HEK293 (cell line): ENCODE measurements around the gene SORL1-AS1.

Experiments
- CTCF ChIA-PET: fragments of 350-600 bp; formaldehyde crosslinking; extraction: SDS; loops from one replicate; lab custom pipeline; 2021; ENCODE audit warnings: antibody characterized with exemption; lab: Yijun Ruan, JAX
- POLR2A ChIA-PET: fragments of 300-600 bp; formaldehyde crosslinking; extraction: SDS; loops from one replicate; lab custom pipeline; 2020; ENCODE audit warnings: antibody characterized with exemption, inconsistent platforms; lab: Yijun Ruan, JAX
- H3K27ac ChIP-seq: fragments of 200-500 bp; sonication (Bioruptor generic); 2 replicates; pipeline ENCODE4 v1.5.1; 2014; ENCODE audit warnings: low read depth, low read length, control low read depth, inconsistent platforms; ENCODE audit errors: extremely low read depth
- H3K36me3 ChIP-seq, 2 experiments: fragments of 200-500 bp in 1 of 2; sonication (Bioruptor generic) in 1 of 2; 1 replicate in 1 of 2; 2 replicates in 1 of 2; pipeline ENCODE4 v1.5.1; 2014 to 2017; ENCODE audit warnings: inconsistent platforms in 2 of 2, low read length in 2 of 2; ENCODE audit not compliant: control insufficient read depth in 2 of 2, insufficient read depth in 1 of 2
- H3K4me1 ChIP-seq: fragments of 200-500 bp; sonication (Bioruptor generic); 2 replicates; pipeline ENCODE4 v1.5.1; 2014; ENCODE audit warnings: mild to moderate bottlenecking, low read length, inconsistent platforms; ENCODE audit not compliant: control insufficient read depth, insufficient read depth
- H3K4me3 ChIP-seq: 2 replicates; pipeline ENCODE4 v1.5.1; 2011; ENCODE audit warnings: low read depth, mild to moderate bottlenecking, control low read depth, low read length, moderate library complexity
- H3K9me3 ChIP-seq: fragments of 200-500 bp; sonication (Bioruptor generic); 2 replicates; pipeline ENCODE4 v1.5.1; 2014; ENCODE audit warnings: low read depth, low read length, inconsistent platforms; ENCODE audit not compliant: control insufficient read depth, insufficient read depth
- GLIS1 ChIP-seq: fragments of 450-650 bp; formaldehyde crosslinking; IDR thresholded peaks from 2 replicates; pipeline ENCODE4 v1.5.1; 2016; ENCODE audit warnings: missing biosample characterization, missing genetic modification characterization
- KLF10 ChIP-seq: fragments of 450-650 bp; IDR thresholded peaks from 2 replicates; pipeline ENCODE4 v1.5.1; 2018; ENCODE audit warnings: missing biosample characterization, mild to moderate bottlenecking, missing genetic modification characterization
- KLF17 ChIP-seq: fragments of 450-650 bp; formaldehyde crosslinking; IDR thresholded peaks from 2 replicates; pipeline ENCODE4 v1.5.1; 2016; ENCODE audit warnings: missing biosample characterization, missing genetic modification characterization
- PRDM2 ChIP-seq: fragments of 450-650 bp; formaldehyde crosslinking; IDR thresholded peaks from 2 replicates; pipeline ENCODE4 v1.5.1; 2016; ENCODE audit warnings: missing biosample characterization, missing genetic modification characterization, borderline replicate concordance
- SETDB1 ChIP-seq: IDR thresholded peaks from one replicate; pipeline ENCODE4 v1.6.1; 2017; ENCODE audit warnings: mild to moderate bottlenecking, low read length, moderate library complexity, mixed read lengths; ENCODE audit not compliant: insufficient read length
- WT1 ChIP-seq: fragments of 450-650 bp; formaldehyde crosslinking; IDR thresholded peaks from 2 replicates; pipeline ENCODE4 v1.5.1; 2016; ENCODE audit warnings: missing biosample characterization, missing genetic modification characterization
- ZBTB49 ChIP-seq: fragments of 450-650 bp; formaldehyde crosslinking; IDR thresholded peaks from 2 replicates; pipeline ENCODE4 v1.5.1; 2016; ENCODE audit warnings: missing biosample characterization, missing genetic modification characterization, low read depth
- ZNF140 ChIP-seq: fragments of 450-650 bp; formaldehyde crosslinking; IDR thresholded peaks from 2 replicates; pipeline ENCODE4 v1.5.1; 2016; ENCODE audit warnings: missing biosample characterization, missing genetic modification characterization
- ZNF2 ChIP-seq: fragments of 450-650 bp; formaldehyde crosslinking; IDR thresholded peaks from 2 replicates; pipeline ENCODE4 v1.5.1; 2016; ENCODE audit warnings: missing biosample characterization, missing genetic modification characterization
- ZNF311 ChIP-seq: fragments of 450-650 bp; formaldehyde crosslinking; IDR thresholded peaks from 2 replicates; pipeline ENCODE4 v1.5.1; 2017; ENCODE audit warnings: missing biosample characterization, missing genetic modification characterization, borderline replicate concordance
- ZNF416 ChIP-seq: fragments of 450-650 bp; formaldehyde crosslinking; IDR thresholded peaks from 2 replicates; pipeline ENCODE4 v1.5.1; 2016; ENCODE audit warnings: missing biosample characterization, missing genetic modification characterization
- ZNF596 ChIP-seq: fragments of 450-650 bp; IDR thresholded peaks from 2 replicates; pipeline ENCODE4 v1.5.0; 2018; ENCODE audit warnings: missing biosample characterization, mild to moderate bottlenecking, missing genetic modification characterization, moderate library complexity
- ZNF624 ChIP-seq: fragments of 450-650 bp; formaldehyde crosslinking; IDR thresholded peaks from 2 replicates; pipeline ENCODE4 v1.5.1; 2017; ENCODE audit warnings: missing biosample characterization, missing genetic modification characterization
- ZNF654 ChIP-seq: fragments of 450-650 bp; formaldehyde crosslinking; IDR thresholded peaks from 2 replicates; pipeline ENCODE4 v1.5.1; 2016; ENCODE audit warnings: low read depth, missing biosample characterization, missing genetic modification characterization
- ZNF707 ChIP-seq: fragments of 450-650 bp; formaldehyde crosslinking; IDR thresholded peaks from 2 replicates; pipeline ENCODE4 v1.5.1; 2016; ENCODE audit warnings: missing biosample characterization, missing genetic modification characterization
- ZXDB ChIP-seq: fragments of 450-650 bp; formaldehyde crosslinking; IDR thresholded peaks from 2 replicates; pipeline ENCODE4 v1.5.1; 2016; ENCODE audit warnings: missing biosample characterization, missing genetic modification characterization
- TF ChIP-seq, protein P1 (sequence below): fragments of 450-650 bp; formaldehyde crosslinking; conservative IDR thresholded peaks from 2 replicates; pipeline ENCODE4 v1.5.1; 2016; ENCODE audit warnings: low read depth, missing biosample characterization, missing genetic modification characterization
- TF ChIP-seq, protein P2 (sequence below): fragments of 450-650 bp; formaldehyde crosslinking; IDR thresholded peaks from 2 replicates; pipeline ENCODE4; 2016; ENCODE audit warnings: missing biosample characterization, missing genetic modification characterization
- TF ChIP-seq, protein P3 (sequence below): fragments of 450-650 bp; formaldehyde crosslinking; IDR thresholded peaks from 2 replicates; pipeline ENCODE4 v1.5.1; 2016; ENCODE audit warnings: missing biosample characterization, missing genetic modification characterization

Gene SORL1-AS1

GRCh38 chr11:121405646-121406045 lies 47.1 kb downstream of the SORL1-AS1 start:
- CTCF ChIA-PET: interaction anchor here (0.7 to 2.0 kb wide), 3 partner anchors 13 to 43 kb away, joined by 4 to 5 read pairs (median 5); no protein-coding TSS in a partner anchor
- no peaks in the 10 kb centered on the region for H3K4me1 ChIP-seq
- H3K36me3 ChIP-seq: no peaks in the 10 kb centered on the region
- H3K27ac ChIP-seq: no peak overlapping the region
- no peak for TF ChIP-seq ZNF654 (tag by site-specific recombination)
- TF ChIP-seq ZNF140 (tag by site-specific recombination): no peak
- TF ChIP-seq ZNF596 (tag by site-specific recombination): no peak
- TF ChIP-seq SETDB1: no peak
- TF ChIP-seq, protein P1, sequence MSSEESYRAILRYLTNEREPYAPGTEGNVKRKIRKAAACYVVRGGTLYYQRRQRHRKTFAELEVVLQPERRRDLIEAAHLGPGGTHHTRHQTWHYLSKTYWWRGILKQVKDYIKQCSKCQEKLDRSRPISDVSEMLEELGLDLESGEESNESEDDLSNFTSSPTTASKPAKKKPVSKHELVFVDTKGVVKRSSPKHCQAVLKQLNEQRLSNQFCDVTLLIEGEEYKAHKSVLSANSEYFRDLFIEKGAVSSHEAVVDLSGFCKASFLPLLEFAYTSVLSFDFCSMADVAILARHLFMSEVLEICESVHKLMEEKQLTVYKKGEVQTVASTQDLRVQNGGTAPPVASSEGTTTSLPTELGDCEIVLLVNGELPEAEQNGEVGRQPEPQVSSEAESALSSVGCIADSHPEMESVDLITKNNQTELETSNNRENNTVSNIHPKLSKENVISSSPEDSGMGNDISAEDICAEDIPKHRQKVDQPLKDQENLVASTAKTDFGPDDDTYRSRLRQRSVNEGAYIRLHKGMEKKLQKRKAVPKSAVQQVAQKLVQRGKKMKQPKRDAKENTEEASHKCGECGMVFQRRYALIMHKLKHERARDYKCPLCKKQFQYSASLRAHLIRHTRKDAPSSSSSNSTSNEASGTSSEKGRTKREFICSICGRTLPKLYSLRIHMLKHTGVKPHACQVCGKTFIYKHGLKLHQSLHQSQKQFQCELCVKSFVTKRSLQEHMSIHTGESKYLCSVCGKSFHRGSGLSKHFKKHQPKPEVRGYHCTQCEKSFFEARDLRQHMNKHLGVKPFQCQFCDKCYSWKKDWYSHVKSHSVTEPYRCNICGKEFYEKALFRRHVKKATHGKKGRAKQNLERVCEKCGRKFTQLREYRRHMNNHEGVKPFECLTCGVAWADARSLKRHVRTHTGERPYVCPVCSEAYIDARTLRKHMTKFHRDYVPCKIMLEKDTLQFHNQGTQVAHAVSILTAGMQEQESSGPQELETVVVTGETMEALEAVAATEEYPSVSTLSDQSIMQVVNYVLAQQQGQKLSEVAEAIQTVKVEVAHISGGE (tag by site-specific recombination): no peak
- no peak for TF ChIP-seq ZNF2 (tag by site-specific recombination)
- TF ChIP-seq, protein P2, sequence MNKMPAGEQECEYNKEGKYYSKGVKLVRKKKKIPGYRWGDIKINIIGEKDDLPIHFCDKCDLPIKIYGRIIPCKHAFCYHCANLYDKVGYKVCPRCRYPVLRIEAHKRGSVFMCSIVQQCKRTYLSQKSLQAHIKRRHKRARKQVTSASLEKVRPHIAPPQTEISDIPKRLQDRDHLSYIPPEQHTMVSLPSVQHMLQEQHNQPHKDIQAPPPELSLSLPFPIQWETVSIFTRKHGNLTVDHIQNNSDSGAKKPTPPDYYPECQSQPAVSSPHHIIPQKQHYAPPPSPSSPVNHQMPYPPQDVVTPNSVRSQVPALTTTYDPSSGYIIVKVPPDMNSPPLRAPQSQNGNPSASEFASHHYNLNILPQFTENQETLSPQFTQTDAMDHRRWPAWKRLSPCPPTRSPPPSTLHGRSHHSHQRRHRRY: no peak
- no peak for TF ChIP-seq ZXDB (tag by site-specific recombination)
- TF ChIP-seq ZNF416 (tag by site-specific recombination): no peak
- TF ChIP-seq, protein P3, sequence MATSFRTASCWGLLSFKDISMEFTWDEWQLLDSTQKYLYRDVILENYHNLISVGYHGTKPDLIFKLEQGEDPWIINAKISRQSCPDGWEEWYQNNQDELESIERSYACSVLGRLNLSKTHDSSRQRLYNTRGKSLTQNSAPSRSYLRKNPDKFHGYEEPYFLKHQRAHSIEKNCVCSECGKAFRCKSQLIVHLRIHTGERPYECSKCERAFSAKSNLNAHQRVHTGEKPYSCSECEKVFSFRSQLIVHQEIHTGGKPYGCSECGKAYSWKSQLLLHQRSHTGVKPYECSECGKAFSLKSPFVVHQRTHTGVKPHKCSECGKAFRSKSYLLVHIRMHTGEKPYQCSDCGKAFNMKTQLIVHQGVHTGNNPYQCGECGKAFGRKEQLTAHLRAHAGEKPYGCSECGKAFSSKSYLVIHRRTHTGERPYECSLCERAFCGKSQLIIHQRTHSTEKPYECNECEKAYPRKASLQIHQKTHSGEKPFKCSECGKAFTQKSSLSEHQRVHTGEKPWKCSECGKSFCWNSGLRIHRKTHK (tag by site-specific recombination): no peak
- no peak for TF ChIP-seq PRDM2 (tag by site-specific recombination)
- no peak for TF ChIP-seq ZBTB49
- no peak for TF ChIP-seq KLF10 (tag by site-specific recombination)
- TF ChIP-seq KLF17 (tag by site-specific recombination): no peak
- TF ChIP-seq GLIS1 (tag by site-specific recombination): no peak
- TF ChIP-seq WT1 (tag by site-specific recombination): no peak
- TF ChIP-seq ZNF624: no peak
- no peak for TF ChIP-seq ZNF311 (tag by site-specific recombination)
- TF ChIP-seq ZNF707: no peak
- POLR2A ChIA-PET: no interaction called here
- no peak overlapping the region for H3K4me3 ChIP-seq
- H3K9me3 ChIP-seq: no peaks in the 10 kb centered on the region
